Lower leg skin (tissue), 4 donors: ENCODE results near the gene POFUT1. TPM values are rescaled to one million over a fixed set of nuclear protein-coding genes. Genes with fewer than 3 reads are reported as not detected.
"Not testable (repeated sequence)": the region's sequence is repeated elsewhere in the genome, so short reads cannot be mapped to it uniquely, and the experiment has no call there.

ENCODE experiments used
- DNase-seq, 2 donors: peaks; one replicate each; pipeline ENCODE4 v3.0.0-alpha.2; 2019; ENCODE audit warnings: low spot score in 2 of 2
- H3K4me3 ChIP-seq: fragments of 200-600 bp; sonication (generic); 2 replicates; pipeline ENCODE4 v1.5.1; 2017; ENCODE audit warnings: mild to moderate bottlenecking, low read depth; ENCODE audit not compliant: poor library complexity, severe bottlenecking
- POLR2A ChIP-seq, 2 donors: fragments of 450-650 bp; IDR thresholded peaks; one replicate each; pipeline ENCODE4 v1.6.1; 2016 to 2017; ENCODE audit warnings: antibody characterized with exemption in 2 of 2, mild to moderate bottlenecking in 1 of 2, moderate library complexity in 1 of 2
- WGBS, 2 donors: methylation state at CpG; one replicate each; pipeline ENCODE4 v1.1.5; 2018; 5-methylcytosine and 5-hydroxymethylcytosine counted together
- intact Hi-C: fragments of 100-400 bp; cut with DNase I; formaldehyde crosslinking; loops from one replicate; pipeline ENCODE4 v1.15.0; 2023; ENCODE audit warnings: low total_unique reads
- total RNA-seq, 4 donors: library from RNA; depleted of rRNA; stranded (reverse); fragments of >200 nt; gene quantifications; one replicate each; pipeline ENCODE4 v1.1.0, GENCODE V29; 2016
- TF ChIP-seq, protein P1 (sequence below), 3 donors: fragments of 450-650 bp; IDR thresholded peaks; one replicate each; pipeline ENCODE4 v1.5.1; 2016; ENCODE audit warnings: antibody characterized with exemption in 3 of 3, mild to moderate bottlenecking in 3 of 3, moderate library complexity in 2 of 3

Gene POFUT1
- total RNA-seq, 4 donors from 2014 or later = 15.6 to 29.7 (median 21.6) TPM

DNA sequence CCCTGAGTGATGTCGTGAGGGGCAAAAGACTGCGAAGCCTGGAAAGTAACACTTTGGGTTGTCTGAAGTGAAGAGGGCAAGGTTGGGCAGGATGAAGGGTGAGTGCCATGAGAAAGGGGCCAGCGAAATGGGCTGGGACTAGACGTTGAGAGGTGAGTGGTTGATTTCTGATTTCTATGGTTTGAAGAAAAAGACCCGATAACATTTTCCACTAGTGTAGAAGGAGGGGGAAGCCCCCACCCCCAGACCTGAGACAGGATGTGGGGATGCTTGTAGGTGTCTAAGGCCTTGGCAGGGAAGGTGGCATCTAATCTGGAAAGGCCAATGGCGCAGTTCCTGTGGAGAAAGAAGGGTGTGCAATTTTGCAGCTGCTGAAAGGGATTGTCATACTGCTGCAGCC lies 44.5 kb downstream of the POFUT1 start:
- DNase-seq = no peak
- H3K4me3 ChIP-seq = no peak overlapping the region
- WGBS, 2 donors = 90 to 94% methylated on average over 6 of the region's 6 CpGs
- no peak for TF ChIP-seq POLR2A (IDR thresholded peaks at IDR 0.05)
- TF ChIP-seq, protein P1, sequence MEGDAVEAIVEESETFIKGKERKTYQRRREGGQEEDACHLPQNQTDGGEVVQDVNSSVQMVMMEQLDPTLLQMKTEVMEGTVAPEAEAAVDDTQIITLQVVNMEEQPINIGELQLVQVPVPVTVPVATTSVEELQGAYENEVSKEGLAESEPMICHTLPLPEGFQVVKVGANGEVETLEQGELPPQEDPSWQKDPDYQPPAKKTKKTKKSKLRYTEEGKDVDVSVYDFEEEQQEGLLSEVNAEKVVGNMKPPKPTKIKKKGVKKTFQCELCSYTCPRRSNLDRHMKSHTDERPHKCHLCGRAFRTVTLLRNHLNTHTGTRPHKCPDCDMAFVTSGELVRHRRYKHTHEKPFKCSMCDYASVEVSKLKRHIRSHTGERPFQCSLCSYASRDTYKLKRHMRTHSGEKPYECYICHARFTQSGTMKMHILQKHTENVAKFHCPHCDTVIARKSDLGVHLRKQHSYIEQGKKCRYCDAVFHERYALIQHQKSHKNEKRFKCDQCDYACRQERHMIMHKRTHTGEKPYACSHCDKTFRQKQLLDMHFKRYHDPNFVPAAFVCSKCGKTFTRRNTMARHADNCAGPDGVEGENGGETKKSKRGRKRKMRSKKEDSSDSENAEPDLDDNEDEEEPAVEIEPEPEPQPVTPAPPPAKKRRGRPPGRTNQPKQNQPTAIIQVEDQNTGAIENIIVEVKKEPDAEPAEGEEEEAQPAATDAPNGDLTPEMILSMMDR (IDR thresholded peaks at IDR 0.05) = no peak
- intact Hi-C loops = no loop called here

DNA sequence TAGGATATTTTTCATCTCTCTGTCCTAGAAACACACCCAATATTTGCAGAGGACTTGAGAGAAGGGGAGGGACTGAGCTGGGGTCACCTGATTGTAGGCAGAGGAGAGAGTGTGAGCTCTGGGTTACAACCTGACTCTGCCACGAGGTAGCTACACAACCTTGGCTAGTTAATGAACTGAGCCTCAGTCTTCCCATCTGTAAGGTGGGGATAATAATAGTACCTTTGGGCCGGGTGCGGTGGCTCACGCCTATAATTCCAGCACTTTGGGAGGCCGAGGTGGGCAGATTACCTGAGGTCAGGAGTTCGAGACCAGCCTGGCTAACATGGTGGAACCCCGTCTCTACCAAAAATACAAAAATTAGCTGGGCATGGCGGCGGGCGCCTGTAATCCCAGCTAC lies 53.3 kb downstream of the POFUT1 start:
- WGBS, 2 donors = 93 to 95% methylated on average over 10 of the region's 10 CpGs
- H3K4me3 ChIP-seq, intact Hi-C loops, DNase-seq: not testable (repeated sequence)

DNA sequence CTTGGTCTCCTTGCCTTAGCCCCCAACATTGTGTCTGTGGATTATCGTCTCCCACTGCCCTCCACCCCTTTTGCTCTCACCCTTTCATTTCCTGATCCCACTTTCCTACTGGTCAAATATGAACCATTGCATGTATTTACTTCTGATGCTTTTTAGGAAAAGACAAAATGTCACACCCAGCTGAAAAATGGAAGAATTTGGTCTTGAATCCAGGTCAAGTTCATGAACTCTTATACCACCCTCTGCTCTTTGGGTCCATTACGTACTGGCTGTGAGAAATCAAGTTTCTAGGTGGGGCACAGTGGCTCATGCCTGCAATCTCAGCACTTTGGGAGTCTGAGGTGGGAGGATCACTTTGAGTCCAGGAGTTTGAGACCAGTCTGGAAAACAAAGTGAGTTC lies 54.0 kb downstream of the POFUT1 start:
- no peak for DNase-seq
- no peak for TF ChIP-seq POLR2A (IDR thresholded peaks at IDR 0.05)
- TF ChIP-seq, protein P1 (IDR thresholded peaks at IDR 0.05) = no peak
- 75 to 81% methylated on average over 2 of the region's 2 CpGs for WGBS, 2 donors
- intact Hi-C loops = no loop called here
- H3K4me3 ChIP-seq = no peak overlapping the region

DNA sequence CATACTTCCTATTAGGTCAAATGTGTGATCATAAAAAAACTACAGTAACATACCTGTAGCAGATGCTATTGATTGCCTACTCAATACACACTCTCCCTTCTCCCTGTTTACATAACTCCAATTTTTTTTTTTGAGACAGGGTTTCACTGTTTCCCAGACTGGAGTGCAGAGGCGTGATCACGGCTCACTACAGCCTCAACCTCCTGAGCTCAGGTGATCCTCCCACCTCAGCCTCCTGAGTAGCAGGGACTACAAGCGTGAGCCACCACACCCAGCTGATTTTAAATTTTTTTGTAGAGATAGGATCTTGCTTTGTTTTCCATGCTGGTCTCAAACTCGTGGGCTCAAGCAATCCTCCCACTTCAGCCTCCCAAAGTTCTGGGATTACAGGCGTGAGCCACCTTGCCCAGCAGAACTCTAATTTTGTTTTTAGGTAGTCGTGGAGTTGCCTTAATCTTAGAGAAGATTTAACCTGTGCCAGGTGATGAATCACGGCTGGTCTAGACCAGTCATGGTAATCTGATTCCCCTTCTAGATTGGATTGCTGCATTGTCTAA lies 55.8 kb downstream of the POFUT1 start:
- intact Hi-C loops = no loop called here
- 68 to 75% methylated on average over 7 of the region's 7 CpGs for WGBS, 2 donors
- TF ChIP-seq, protein P1 (IDR thresholded peaks at IDR 0.05) = no peak
- no peak for TF ChIP-seq POLR2A (IDR thresholded peaks at IDR 0.05)
- DNase-seq = no peak
- no peak overlapping the region for H3K4me3 ChIP-seq

DNA sequence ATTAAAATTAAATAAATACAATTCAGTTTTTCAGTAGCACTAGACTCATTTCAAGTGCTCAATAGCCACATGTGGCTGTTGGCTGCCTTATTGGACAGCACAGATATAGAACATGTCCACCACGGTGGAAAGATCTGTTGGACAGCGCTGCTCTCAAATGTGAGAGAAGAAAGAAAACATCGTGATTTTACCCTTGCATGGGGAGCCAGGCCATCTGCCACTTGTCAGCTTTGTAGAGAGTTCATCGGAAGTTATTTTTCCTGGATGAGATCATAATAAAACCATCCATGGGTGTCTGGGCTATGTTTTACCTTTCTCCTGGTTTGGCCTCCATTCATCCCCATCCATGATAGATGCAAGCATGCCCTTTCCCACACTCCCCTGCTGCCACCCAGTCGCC lies 63.9 kb downstream of the POFUT1 start:
- 73 to 81% methylated on average over 5 of the region's 5 CpGs for WGBS, 2 donors
- no peak for TF ChIP-seq POLR2A (IDR thresholded peaks at IDR 0.05)
- TF ChIP-seq, protein P1 (IDR thresholded peaks at IDR 0.05) = no peak

DNA sequence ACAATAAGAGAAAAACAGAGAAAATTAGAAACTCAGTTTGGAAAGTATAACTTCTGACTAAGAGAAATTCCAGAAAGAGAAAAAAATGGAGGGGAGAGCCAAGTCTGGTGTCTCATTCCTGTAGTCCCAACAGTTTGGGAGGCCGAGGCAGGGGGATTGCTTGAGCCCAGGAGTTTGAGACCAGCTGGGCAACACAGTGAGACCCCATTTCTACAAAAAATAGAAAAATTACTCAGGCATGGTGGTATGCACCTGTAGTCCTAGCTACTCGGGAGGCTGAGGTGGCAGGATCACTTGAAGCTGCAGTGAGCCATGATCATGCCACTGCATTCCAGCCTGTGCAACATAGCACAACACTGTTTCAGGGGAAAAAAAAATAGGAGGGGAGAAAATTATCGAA lies 66.7 kb downstream of the POFUT1 start:
- no peak for DNase-seq
- WGBS, 2 donors = 83 to 97% methylated on average over 3 of the region's 3 CpGs
- no peak overlapping the region for H3K4me3 ChIP-seq
- TF ChIP-seq, protein P1 (IDR thresholded peaks at IDR 0.05) = no peak
- no peak for TF ChIP-seq POLR2A (IDR thresholded peaks at IDR 0.05)
- intact Hi-C loops = no loop called here

More for the DNA sequence above, 63.9 kb downstream of the POFUT1 start:
- no peak for DNase-seq
- no peak overlapping the region for H3K4me3 ChIP-seq
- intact Hi-C loops = no loop called here

DNA sequence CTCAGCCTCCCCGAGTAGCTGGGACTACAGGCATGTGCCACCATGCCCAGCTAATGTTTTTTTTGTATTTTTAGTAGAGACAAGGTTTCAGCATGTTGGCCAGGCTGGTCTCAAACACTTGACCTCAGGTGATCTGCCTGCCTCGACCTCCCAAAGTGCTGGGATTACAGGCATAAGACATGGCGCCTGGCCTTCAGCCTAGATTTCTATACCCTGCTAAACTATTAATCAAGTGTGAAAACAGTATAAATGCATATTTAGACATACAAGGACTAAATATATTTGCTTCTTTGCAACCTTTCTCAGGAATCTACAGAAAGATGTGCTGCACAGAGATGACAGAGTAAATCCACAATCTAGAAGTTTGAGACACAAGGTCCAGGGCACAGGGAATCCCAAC lies 67.5 kb downstream of the POFUT1 start:
- intact Hi-C loops, H3K4me3 ChIP-seq, DNase-seq: not testable (repeated sequence)
- WGBS, 2 donors = 93 to 96% methylated on average over 3 of the region's 3 CpGs
